HUES6 (cell line): ENCODE results near the gene TNFRSF8.

Experiments used
- H3K27ac ChIP-seq: 2 replicates; pipeline ENCODE4 v1.7.0; 2013; ENCODE audit warnings: low read depth, mild to moderate bottlenecking, low read length, inconsistent platforms
- H3K27me3 ChIP-seq: 2 replicates; pipeline ENCODE4 v1.6.1; 2013; ENCODE audit warnings: low read length; ENCODE audit not compliant: control insufficient read depth, insufficient read depth
- H3K36me3 ChIP-seq: 2 replicates; pipeline ENCODE4 v1.6.1; 2013; ENCODE audit warnings: low read length; ENCODE audit not compliant: control insufficient read depth, insufficient read depth
- H3K4me1 ChIP-seq: 2 replicates; pipeline ENCODE4 v1.6.1; 2013; ENCODE audit warnings: low read length; ENCODE audit not compliant: control insufficient read depth, insufficient read depth
- H3K4me3 ChIP-seq: 2 replicates; pipeline ENCODE4 v1.5.1; 2013; ENCODE audit warnings: low read depth, low read length
- H3K9ac ChIP-seq: one replicate; pipeline ENCODE4 v1.6.1; 2013; ENCODE audit warnings: mild to moderate bottlenecking, low read length
- H3K9me3 ChIP-seq: 2 replicates; pipeline ENCODE4 v1.6.1; 2013; ENCODE audit warnings: low read depth, low read length; ENCODE audit not compliant: control insufficient read depth, insufficient read depth

TNFRSF8 gene

GRCh38 chr1:12180315-12180714 lies 117.2 kb downstream of the TNFRSF8 start:
- no peak overlapping the region for H3K9ac ChIP-seq
- H3K9me3 ChIP-seq = peaks cover 3% of the 10 kb centered on the region; the same call in 1 of the 2 replicates
- no peak overlapping the region for H3K4me3 ChIP-seq
- no peaks in the 10 kb centered on the region for H3K36me3 ChIP-seq
- no peaks in the 10 kb centered on the region for H3K27me3 ChIP-seq
- no peak overlapping the region for H3K27ac ChIP-seq
- H3K4me1 ChIP-seq = peaks cover 20% of the 10 kb centered on the region

- Histone ChIP-seq H3K27me3 (no peaks in the 10 kb centered on the region), H3K4me1 (peaks cover 16% of the 10 kb centered on the region)
Measured at GRCh38 chr1:12180903-12181302, 117.8 kb downstream of the TNFRSF8 start.

GRCh38 chr1:12181568-12181967 lies 118.5 kb downstream of the TNFRSF8 start:
- Histone ChIP-seq H3K27me3 (no peaks in the 10 kb centered on the region), H3K36me3 (no peaks in the 10 kb centered on the region), H3K4me3 (no peak overlapping the region), H3K9ac (no peak overlapping the region), H3K9me3 (peaks cover 3% of the 10 kb centered on the region; the same call in 1 of the 2 replicates), H3K27ac (no peak overlapping the region), H3K4me1 (peaks cover 16% of the 10 kb centered on the region)

More at GRCh38 chr1:12180903-12181302, 117.8 kb downstream of the TNFRSF8 start:
- Histone ChIP-seq H3K9me3 (peaks cover 3% of the 10 kb centered on the region; the same call in 1 of the 2 replicates), H3K27ac (no peak overlapping the region), H3K4me3 (no peak overlapping the region), H3K9ac (no peak overlapping the region), H3K36me3 (no peaks in the 10 kb centered on the region)

- no peaks in the 10 kb centered on the region for H3K27me3 ChIP-seq
- no peak overlapping the region for H3K9ac ChIP-seq
- H3K4me1 ChIP-seq = peaks cover 12% of the 10 kb centered on the region
- no peak overlapping the region for H3K27ac ChIP-seq
- no peaks in the 10 kb centered on the region for H3K36me3 ChIP-seq
- no peak overlapping the region for H3K4me3 ChIP-seq
- H3K9me3 ChIP-seq = peaks cover 3% of the 10 kb centered on the region; the same call in 1 of the 2 replicates
Measured at GRCh38 chr1:12182410-12182984, 119.4 kb downstream of the TNFRSF8 start.

- Histone ChIP-seq H3K4me3 (no peak overlapping the region), H3K4me1 (peaks cover 5% of the 10 kb centered on the region; the same call in 1 of the 2 replicates), H3K36me3 (no peaks in the 10 kb centered on the region), H3K27ac (no peak overlapping the region), H3K27me3 (no peaks in the 10 kb centered on the region), H3K9ac (no peak overlapping the region), H3K9me3 (peaks cover 3% of the 10 kb centered on the region; the same call in 1 of the 2 replicates)
Measured at GRCh38 chr1:12183095-12183794, 120.1 kb downstream of the TNFRSF8 start.

- no peak overlapping the region for H3K4me3 ChIP-seq
- H3K4me1 ChIP-seq = peaks cover 6% of the 10 kb centered on the region; the same call in 1 of the 2 replicates
- H3K9ac ChIP-seq = no peak overlapping the region
- no peaks in the 10 kb centered on the region for H3K36me3 ChIP-seq
- peaks cover 3% of the 10 kb centered on the region; the same call in 1 of the 2 replicates for H3K9me3 ChIP-seq
- H3K27me3 ChIP-seq = no peaks in the 10 kb centered on the region
- no peak overlapping the region; the same call in 1 of the 2 replicates for H3K27ac ChIP-seq
Measured at GRCh38 chr1:12184008-12184681, 121.0 kb downstream of the TNFRSF8 start.

- Histone ChIP-seq H3K9me3 (peaks cover 3% of the 10 kb centered on the region; the same call in 1 of the 2 replicates), H3K4me3 (no peak overlapping the region), H3K9ac (no peak overlapping the region), H3K4me1 (peaks cover 6% of the 10 kb centered on the region; the same call in 1 of the 2 replicates), H3K27ac (no peak overlapping the region; the same call in 1 of the 2 replicates), H3K27me3 (no peaks in the 10 kb centered on the region), H3K36me3 (no peaks in the 10 kb centered on the region)
Measured at GRCh38 chr1:12185036-12185917, 122.2 kb downstream of the TNFRSF8 start.

GRCh38 chr1:12185918-12186678 lies 123.0 kb downstream of the TNFRSF8 start:
- Histone ChIP-seq H3K27ac (no peak overlapping the region), H3K9me3 (peaks cover 3% of the 10 kb centered on the region; the same call in 1 of the 2 replicates), H3K27me3 (no peaks in the 10 kb centered on the region)

GRCh38 chr1:12186679-12186985 lies 123.5 kb downstream of the TNFRSF8 start:
- Histone ChIP-seq H3K4me1 (peaks cover 6% of the 10 kb centered on the region; the same call in 1 of the 2 replicates), H3K9ac (no peak overlapping the region), H3K9me3 (peaks cover 3% of the 10 kb centered on the region; the same call in 1 of the 2 replicates), H3K27ac (no peak overlapping the region), H3K36me3 (no peaks in the 10 kb centered on the region), H3K4me3 (no peak overlapping the region), H3K27me3 (no peaks in the 10 kb centered on the region)

More at GRCh38 chr1:12185918-12186678, 123.0 kb downstream of the TNFRSF8 start:
- no peak overlapping the region for H3K9ac ChIP-seq
- no peaks in the 10 kb centered on the region for H3K36me3 ChIP-seq
- peaks cover 6% of the 10 kb centered on the region; the same call in 1 of the 2 replicates for H3K4me1 ChIP-seq
- no peak overlapping the region for H3K4me3 ChIP-seq

GRCh38 chr1:12188115-12188514 lies 125.0 kb downstream of the TNFRSF8 start:
- no peaks in the 10 kb centered on the region for H3K36me3 ChIP-seq
- no peak overlapping the region for H3K4me3 ChIP-seq
- no peak overlapping the region for H3K27ac ChIP-seq
- peaks cover 3% of the 10 kb centered on the region; the same call in 1 of the 2 replicates for H3K9me3 ChIP-seq
- no peak overlapping the region for H3K9ac ChIP-seq
- no peaks in the 10 kb centered on the region for H3K27me3 ChIP-seq
- peaks cover 6% of the 10 kb centered on the region; the same call in 1 of the 2 replicates for H3K4me1 ChIP-seq
